ENCODE measurements around the gene LRP1B. TPM values are rescaled to one million over a fixed set of nuclear protein-coding genes. Genes with fewer than 3 reads are reported as not detected.

Gene LRP1B
- total RNA-seq, 1 donor from 2014 or later: 1.7 TPM

DNA sequence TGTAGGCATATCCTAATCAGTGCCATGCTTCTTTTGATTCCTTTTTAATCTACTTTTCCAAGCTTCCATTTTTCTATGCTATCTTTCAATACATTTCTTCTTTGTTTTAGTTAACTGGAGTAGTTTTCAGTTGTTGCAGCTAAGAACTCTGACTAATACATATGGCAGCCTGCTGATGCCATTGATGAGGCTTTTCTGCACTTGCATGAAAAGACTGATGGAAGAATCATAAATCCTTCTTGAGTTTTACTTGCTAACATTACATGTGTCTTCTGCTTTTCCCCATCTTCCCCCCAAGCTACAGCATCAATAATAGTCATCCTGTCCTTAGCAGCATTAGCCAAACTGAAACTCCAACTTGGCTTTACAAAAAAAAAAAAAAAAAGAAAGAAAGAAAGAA lies 203.3 kb downstream of the LRP1B start:
- Mint-ChIP-seq H3K4me3 (no peak overlapping the region), H3K27me3 (ENCODE audit: low read depth) (no peaks in the 10 kb centered on the region), H3K4me1 (peaks cover 56% of the 10 kb centered on the region), H3K36me3 (no peaks in the 10 kb centered on the region), H3K9me3 (no peaks in the 10 kb centered on the region), H3K27ac (no peak overlapping the region)
- TF ChIP-seq, protein P1, sequence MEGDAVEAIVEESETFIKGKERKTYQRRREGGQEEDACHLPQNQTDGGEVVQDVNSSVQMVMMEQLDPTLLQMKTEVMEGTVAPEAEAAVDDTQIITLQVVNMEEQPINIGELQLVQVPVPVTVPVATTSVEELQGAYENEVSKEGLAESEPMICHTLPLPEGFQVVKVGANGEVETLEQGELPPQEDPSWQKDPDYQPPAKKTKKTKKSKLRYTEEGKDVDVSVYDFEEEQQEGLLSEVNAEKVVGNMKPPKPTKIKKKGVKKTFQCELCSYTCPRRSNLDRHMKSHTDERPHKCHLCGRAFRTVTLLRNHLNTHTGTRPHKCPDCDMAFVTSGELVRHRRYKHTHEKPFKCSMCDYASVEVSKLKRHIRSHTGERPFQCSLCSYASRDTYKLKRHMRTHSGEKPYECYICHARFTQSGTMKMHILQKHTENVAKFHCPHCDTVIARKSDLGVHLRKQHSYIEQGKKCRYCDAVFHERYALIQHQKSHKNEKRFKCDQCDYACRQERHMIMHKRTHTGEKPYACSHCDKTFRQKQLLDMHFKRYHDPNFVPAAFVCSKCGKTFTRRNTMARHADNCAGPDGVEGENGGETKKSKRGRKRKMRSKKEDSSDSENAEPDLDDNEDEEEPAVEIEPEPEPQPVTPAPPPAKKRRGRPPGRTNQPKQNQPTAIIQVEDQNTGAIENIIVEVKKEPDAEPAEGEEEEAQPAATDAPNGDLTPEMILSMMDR (IDR thresholded peaks at IDR 0.05; ENCODE audit: unreplicated experiment): no peak
- no peak for DNase-seq (ENCODE audit: low spot score in 2 of 2, unreplicated experiment in 2 of 2)

DNA sequence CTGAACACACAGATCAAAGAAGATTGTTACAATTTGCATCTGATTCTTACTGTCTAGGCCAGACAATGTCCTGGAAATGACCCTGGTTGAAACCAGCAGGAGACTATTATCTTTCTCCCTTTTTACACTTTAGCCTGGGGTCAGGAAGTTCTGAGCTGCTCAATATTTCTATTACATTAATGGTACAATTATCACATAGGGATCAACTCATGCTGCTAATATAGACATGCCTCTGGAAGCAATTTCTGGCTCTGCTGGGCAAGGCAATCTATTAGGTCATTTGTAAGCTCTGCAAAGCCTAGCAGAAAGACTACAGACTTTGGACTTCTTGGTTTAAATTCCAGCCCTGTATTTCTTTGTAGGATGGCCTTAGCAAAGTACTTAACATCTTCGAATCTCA lies 205.3 kb downstream of the LRP1B start:
- Mint-ChIP-seq H3K4me1 (peaks cover 46% of the 10 kb centered on the region), H3K36me3 (no peaks in the 10 kb centered on the region), H3K4me3 (no peak overlapping the region), H3K27ac (peak overlapping the region; percentile 1), H3K27me3 (ENCODE audit: low read depth) (no peaks in the 10 kb centered on the region), H3K9me3 (no peaks in the 10 kb centered on the region)
- no peak for DNase-seq (ENCODE audit: low spot score in 2 of 2, unreplicated experiment in 2 of 2)
- TF ChIP-seq, protein P1 (IDR thresholded peaks at IDR 0.05; ENCODE audit: unreplicated experiment): no peak

GRCh38 chr2:141923657-141924056 lies 207.2 kb downstream of the LRP1B start:
- Mint-ChIP-seq H3K9me3 (no peaks in the 10 kb centered on the region), H3K36me3 (no peaks in the 10 kb centered on the region), H3K4me1 (peaks cover 41% of the 10 kb centered on the region), H3K27ac (no peak overlapping the region), H3K27me3 (ENCODE audit: low read depth) (no peaks in the 10 kb centered on the region), H3K4me3 (no peak overlapping the region)
- TF ChIP-seq, protein P1 (IDR thresholded peaks at IDR 0.05; ENCODE audit: unreplicated experiment): no peak
- DNase-seq (ENCODE audit: low spot score in 2 of 2, unreplicated experiment in 2 of 2): no peak

DNA sequence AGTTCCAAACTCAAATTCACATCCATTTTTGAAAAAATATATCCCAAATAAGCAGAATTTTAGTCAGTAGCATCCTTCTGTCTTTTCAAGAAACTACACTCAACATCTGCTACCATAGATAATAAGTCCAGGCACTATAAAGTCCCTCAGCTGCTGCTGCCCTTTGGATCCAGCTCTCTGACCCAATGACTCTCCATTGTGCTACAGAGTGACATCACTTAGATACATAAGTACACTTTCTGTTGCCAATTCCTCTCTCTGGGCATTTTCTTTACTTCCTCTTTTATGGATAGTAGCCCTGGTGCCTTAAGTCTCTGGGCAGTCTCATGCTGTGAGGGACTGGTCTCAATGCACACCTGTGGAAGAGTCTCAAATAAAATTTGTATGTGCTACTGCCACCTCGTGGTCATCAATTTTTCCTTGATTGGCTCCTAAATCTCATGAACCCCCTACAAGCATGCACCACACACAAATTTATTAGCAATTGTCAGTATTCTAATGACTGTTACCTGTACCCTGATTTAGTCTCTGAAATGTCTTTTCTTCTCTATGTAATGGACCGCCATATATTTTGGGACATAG lies 219.2 kb downstream of the LRP1B start:
- TF ChIP-seq, protein P1 (IDR thresholded peaks at IDR 0.05; ENCODE audit: unreplicated experiment): peak; percentile 27
- H3K36me3 Mint-ChIP-seq: peaks cover 14% of the 10 kb centered on the region
- no peaks in the 10 kb centered on the region for H3K4me1 Mint-ChIP-seq
- no peak overlapping the region for H3K4me3 Mint-ChIP-seq
- peaks cover 38% of the 10 kb centered on the region for H3K9me3 Mint-ChIP-seq
- no peak for DNase-seq (ENCODE audit: low spot score in 2 of 2, unreplicated experiment in 2 of 2)
- no peak overlapping the region for H3K27ac Mint-ChIP-seq
- H3K27me3 Mint-ChIP-seq (ENCODE audit: low read depth): no peaks in the 10 kb centered on the region

- H3K27me3 Mint-ChIP-seq (ENCODE audit: low read depth): no peaks in the 10 kb centered on the region
- no peaks in the 10 kb centered on the region for H3K36me3 Mint-ChIP-seq
- TF ChIP-seq, protein P1 (IDR thresholded peaks at IDR 0.05; ENCODE audit: unreplicated experiment): no peak
- H3K27ac Mint-ChIP-seq: no peak overlapping the region
- H3K4me3 Mint-ChIP-seq: no peak overlapping the region
- H3K9me3 Mint-ChIP-seq: peaks cover under 1% of the 10 kb centered on the region
- DNase-seq (ENCODE audit: low spot score in 2 of 2, unreplicated experiment in 2 of 2): no peak
- H3K4me1 Mint-ChIP-seq: no peaks in the 10 kb centered on the region
Observed at GRCh38 chr2:141906678-141907077, 224.1 kb downstream of the LRP1B start.

- H3K4me3 Mint-ChIP-seq: no peak overlapping the region
- peaks cover 10% of the 10 kb centered on the region for H3K4me1 Mint-ChIP-seq
- no peaks in the 10 kb centered on the region for H3K36me3 Mint-ChIP-seq
- no peak overlapping the region for H3K27ac Mint-ChIP-seq
- TF ChIP-seq, protein P1 (IDR thresholded peaks at IDR 0.05; ENCODE audit: unreplicated experiment): no peak
- no peak for DNase-seq (ENCODE audit: low spot score in 2 of 2, unreplicated experiment in 2 of 2)
- H3K27me3 Mint-ChIP-seq (ENCODE audit: low read depth): no peaks in the 10 kb centered on the region
- no peaks in the 10 kb centered on the region for H3K9me3 Mint-ChIP-seq
Observed at GRCh38 chr2:141900826-141901225, 230.0 kb downstream of the LRP1B start.
